Mucosa of stomach (tissue), 1 donor: ENCODE measurements around the gene DNASE1L2.
A peak's percentile ranks its signal among the peaks of the same experiment; 100 is the strongest.
"Not testable (repeated sequence)": the region's sequence is repeated elsewhere in the genome, so short reads cannot be mapped to it uniquely, and the experiment has no call there.

Experiments used
- H3K27me3 ChIP-seq: one replicate; pipeline ENCODE4 v1.7.0; 2013; ENCODE audit warnings: mild to moderate bottlenecking, low read length; ENCODE audit not compliant: control insufficient read depth, insufficient read depth
- H3K36me3 ChIP-seq: one replicate; pipeline ENCODE4 v1.7.0; 2013; ENCODE audit warnings: low read length; ENCODE audit not compliant: control insufficient read depth, insufficient read depth
- H3K4me1 ChIP-seq: one replicate; pipeline ENCODE4 v1.7.0; 2013; ENCODE audit warnings: mild to moderate bottlenecking, low read length; ENCODE audit not compliant: control insufficient read depth, insufficient read depth
- H3K4me3 ChIP-seq: one replicate; pipeline ENCODE4 v1.7.0; 2013; ENCODE audit warnings: low read length
- H3K9ac ChIP-seq: one replicate; pipeline ENCODE4 v1.7.0; 2013; ENCODE audit warnings: mild to moderate bottlenecking, low read length, moderate library complexity
- H3K9me3 ChIP-seq: one replicate; pipeline ENCODE4 v1.7.0; 2013; ENCODE audit warnings: mild to moderate bottlenecking, low read length, moderate library complexity; ENCODE audit not compliant: control insufficient read depth
- donor health status: Pancreatic carcinoma.

The DNASE1L2 gene

GRCh38 chr16:2237493-2238149 is 1.4 kb downstream of the DNASE1L2 start:
- Histone ChIP-seq H3K36me3 (peaks cover 6% of the 10 kb centered on the region), H3K4me3 (no peak overlapping the region), H3K27me3 (peaks cover 27% of the 10 kb centered on the region), H3K4me1 (peaks cover 25% of the 10 kb centered on the region), H3K9me3 (no peaks in the 10 kb centered on the region), H3K9ac (no peak overlapping the region)

GRCh38 chr16:2238150-2238837 is 2.0 kb downstream of the DNASE1L2 start:
- H3K4me3 ChIP-seq = no peak overlapping the region
- H3K27me3 ChIP-seq = peaks cover 27% of the 10 kb centered on the region
- H3K9ac ChIP-seq = no peak overlapping the region
- H3K9me3 ChIP-seq = no peaks in the 10 kb centered on the region
- peaks cover 25% of the 10 kb centered on the region for H3K4me1 ChIP-seq
- H3K36me3 ChIP-seq = peaks cover 13% of the 10 kb centered on the region

GRCh38 chr16:2238838-2239675 is 2.8 kb downstream of the DNASE1L2 start:
- no peak overlapping the region for H3K4me3 ChIP-seq
- H3K4me1 ChIP-seq = peaks cover 25% of the 10 kb centered on the region
- no peaks in the 10 kb centered on the region for H3K9me3 ChIP-seq
- peaks cover 14% of the 10 kb centered on the region for H3K36me3 ChIP-seq
- H3K27me3 ChIP-seq = peaks cover 27% of the 10 kb centered on the region
- no peak overlapping the region for H3K9ac ChIP-seq

GRCh38 chr16:2240331-2240730 is 4.1 kb downstream of the DNASE1L2 start:
- Histone ChIP-seq H3K27me3 (peaks cover 27% of the 10 kb centered on the region), H3K4me1 (peaks cover 25% of the 10 kb centered on the region), H3K36me3 (peaks cover 14% of the 10 kb centered on the region)
- H3K4me3 ChIP-seq, H3K9me3 ChIP-seq, H3K9ac ChIP-seq: not testable (repeated sequence)

- Histone ChIP-seq H3K36me3 (peaks cover 19% of the 10 kb centered on the region), H3K9me3 (no peaks in the 10 kb centered on the region)
Observed at GRCh38 chr16:2242598-2242997, 6.4 kb downstream of the DNASE1L2 start.

GRCh38 chr16:2243031-2243528 is 6.8 kb downstream of the DNASE1L2 start:
- Histone ChIP-seq H3K4me3 (no peak overlapping the region), H3K4me1 (peaks cover 5% of the 10 kb centered on the region), H3K36me3 (peaks cover 19% of the 10 kb centered on the region), H3K9ac (no peak overlapping the region), H3K27me3 (peaks cover 4% of the 10 kb centered on the region), H3K9me3 (no peaks in the 10 kb centered on the region)

More at GRCh38 chr16:2242598-2242997, 6.4 kb downstream of the DNASE1L2 start:
- H3K4me3 ChIP-seq = no peak overlapping the region
- peaks cover 10% of the 10 kb centered on the region for H3K4me1 ChIP-seq
- no peak overlapping the region for H3K9ac ChIP-seq
- H3K27me3 ChIP-seq = peaks cover 8% of the 10 kb centered on the region

- H3K4me1 ChIP-seq = no peaks in the 10 kb centered on the region
- H3K9ac ChIP-seq = no peak overlapping the region
- H3K4me3 ChIP-seq = no peak overlapping the region
- H3K36me3 ChIP-seq = peaks cover 19% of the 10 kb centered on the region
- H3K27me3 ChIP-seq = no peaks in the 10 kb centered on the region
- H3K9me3 ChIP-seq = no peaks in the 10 kb centered on the region
Observed at GRCh38 chr16:2243781-2244180, 7.5 kb downstream of the DNASE1L2 start.

- Histone ChIP-seq H3K27me3 (no peaks in the 10 kb centered on the region), H3K4me3 (no peak overlapping the region), H3K9ac (no peak overlapping the region), H3K36me3 (peaks cover 19% of the 10 kb centered on the region), H3K4me1 (no peaks in the 10 kb centered on the region), H3K9me3 (no peaks in the 10 kb centered on the region)
Observed at GRCh38 chr16:2244301-2244700, 8.1 kb downstream of the DNASE1L2 start.

- Histone ChIP-seq H3K4me3 (no peak overlapping the region), H3K27me3 (no peaks in the 10 kb centered on the region), H3K36me3 (peaks cover 19% of the 10 kb centered on the region), H3K9me3 (no peaks in the 10 kb centered on the region), H3K4me1 (peaks cover 2% of the 10 kb centered on the region), H3K9ac (no peak overlapping the region)
Observed at GRCh38 chr16:2244926-2245795, 8.9 kb downstream of the DNASE1L2 start.

- Histone ChIP-seq H3K9ac (no peak overlapping the region), H3K27me3 (no peaks in the 10 kb centered on the region), H3K9me3 (no peaks in the 10 kb centered on the region), H3K36me3 (peaks cover 19% of the 10 kb centered on the region), H3K4me3 (no peak overlapping the region), H3K4me1 (peaks cover 6% of the 10 kb centered on the region)
Observed at GRCh38 chr16:2246301-2246885, 10.1 kb downstream of the DNASE1L2 start.

GRCh38 chr16:2250652-2251295 is 14.5 kb downstream of the DNASE1L2 start:
- Histone ChIP-seq H3K27me3 (no peaks in the 10 kb centered on the region), H3K4me1 (peaks cover 17% of the 10 kb centered on the region), H3K9me3 (no peaks in the 10 kb centered on the region), H3K9ac (peak overlapping the region; percentile 69), H3K4me3 (peak overlapping the region; percentile 71), H3K36me3 (peaks cover 14% of the 10 kb centered on the region)
